ENCODE measurements around the gene PPP2R5E. TPM values are rescaled to one million over a fixed set of nuclear protein-coding genes. Genes with fewer than 3 reads are reported as not detected.

The PPP2R5E gene
- total RNA-seq, 1 experiment from 2014 or later: 47.2 TPM

- TF ChIP-seq TCF7L2 (IDR thresholded peaks at IDR 0.05; ENCODE audit: low read depth, low read length): no peak
- TF ChIP-seq REST (IDR thresholded peaks at IDR 0.05; ENCODE audit: insufficient read depth in 1 of 2, low read depth in 2 of 2, low read length in 1 of 2): no peak
- TF ChIP-seq SIN3A (IDR thresholded peaks at IDR 0.05; ENCODE audit: borderline replicate concordance, insufficient read depth, low read depth, low read length): no peak
- no peak for TF ChIP-seq CTCF (IDR thresholded peaks at IDR 0.05)
- no peak for TF ChIP-seq POLR2AphosphoS5 (IDR thresholded peaks at IDR 0.05; ENCODE audit: low read depth, low read length)
- ATAC-seq: no peak
Observed at GRCh38 chr14:63581491-63581890, 38.3 kb upstream of the PPP2R5E start.

GRCh38 chr14:63578300-63578699 lies 35.1 kb upstream of the PPP2R5E start:
- no peaks in the 10 kb centered on the region for H3K4me1 ChIP-seq (ENCODE audit: control insufficient read depth, insufficient read depth, low read length)
- TF ChIP-seq SIN3A (IDR thresholded peaks at IDR 0.05; ENCODE audit: borderline replicate concordance, insufficient read depth, low read depth, low read length): no peak
- no peak for TF ChIP-seq TCF7L2 (IDR thresholded peaks at IDR 0.05; ENCODE audit: low read depth, low read length)
- TF ChIP-seq POLR2AphosphoS5 (IDR thresholded peaks at IDR 0.05; ENCODE audit: low read depth, low read length): no peak
- no peak for TF ChIP-seq REST (IDR thresholded peaks at IDR 0.05; ENCODE audit: insufficient read depth in 1 of 2, low read depth in 2 of 2, low read length in 1 of 2)
- no peak for TF ChIP-seq CTCF (IDR thresholded peaks at IDR 0.05)
- in situ Hi-C loops (cut with HindIII; ENCODE audit: low pct_unique_long_range_greater_than_20kb, low sequenced_read_pairs): no loop called here
- ChIA-PET POLR2A (no interaction called here), CTCF (no interaction called here)
- DNase-seq (ENCODE audit: low read depth, low spot score) (no peak), ATAC-seq (no peak)
- BruUV-seq (replicated peaks): no TSS peak
- intact Hi-C loops (cut with micrococcal nuclease; ENCODE audit: unreplicated experiment): no loop called here
- H3K9me3 ChIP-seq (ENCODE audit: control insufficient read depth, insufficient read depth, low read depth, low read length): no peaks in the 10 kb centered on the region
- no peak overlapping the region for H3K27ac ChIP-seq (ENCODE audit: low read length)
- H3K27me3 ChIP-seq (ENCODE audit: control insufficient read depth, insufficient read depth, low read length): no peaks in the 10 kb centered on the region
- H3K4me3 ChIP-seq (ENCODE audit: low read depth in 2 of 2, low read length in 2 of 2): no peak overlapping the region
- no peaks in the 10 kb centered on the region for H3K36me3 ChIP-seq (ENCODE audit: control insufficient read depth, insufficient read depth, low read length)

More at GRCh38 chr14:63581491-63581890, 38.3 kb upstream of the PPP2R5E start:
- BruUV-seq (replicated peaks): no TSS peak
- no peak for DNase-seq (ENCODE audit: low read depth, low spot score)
- no peaks in the 10 kb centered on the region for H3K4me1 ChIP-seq (ENCODE audit: control insufficient read depth, insufficient read depth, low read length)
- no peak overlapping the region for H3K4me3 ChIP-seq (ENCODE audit: low read depth in 2 of 2, low read length in 2 of 2)
- POLR2A ChIA-PET: no interaction called here
- intact Hi-C loops (cut with micrococcal nuclease; ENCODE audit: unreplicated experiment) (no loop called here), in situ Hi-C loops (cut with HindIII; ENCODE audit: low pct_unique_long_range_greater_than_20kb, low sequenced_read_pairs) (no loop called here)
- no peaks in the 10 kb centered on the region for H3K36me3 ChIP-seq (ENCODE audit: control insufficient read depth, insufficient read depth, low read length)
- H3K27me3 ChIP-seq (ENCODE audit: control insufficient read depth, insufficient read depth, low read length): no peaks in the 10 kb centered on the region
- no peaks in the 10 kb centered on the region for H3K9me3 ChIP-seq (ENCODE audit: control insufficient read depth, insufficient read depth, low read depth, low read length)
- CTCF ChIA-PET: no interaction called here
- no peak overlapping the region for H3K27ac ChIP-seq (ENCODE audit: low read length)
